Activated CD8-positive, alpha-beta memory T cell treated with anti-CD3 and anti-CD28 coated beads, Interleukin-2, amount 50 U/mL, for 1 hour (primary cell): ENCODE results near the gene ASPG.

Experiments used
- DNase-seq: peaks from one replicate; pipeline ENCODE4 v3.0.0-alpha.2; 2020; ENCODE audit errors: extremely low read depth

Gene ASPG

GRCh38 chr14:104093366-104094055, 8.0 kb downstream of the ASPG start:
- no peak for DNase-seq

GRCh38 chr14:104094056-104094708, 8.7 kb downstream of the ASPG start:
- DNase-seq = no peak

- DNase-seq = no peak
These were observed 9.4 kb downstream of the ASPG start for GRCh38 chr14:104094709-104095425.

GRCh38 chr14:104095426-104096310, 10.2 kb downstream of the ASPG start:
- no peak for DNase-seq

GRCh38 chr14:104096318-104096717, 10.8 kb downstream of the ASPG start:
- DNase-seq = no peak

GRCh38 chr14:104096751-104097700, 11.5 kb downstream of the ASPG start:
- no peak for DNase-seq

GRCh38 chr14:104098272-104099095, 13.0 kb downstream of the ASPG start:
- no peak for DNase-seq

GRCh38 chr14:104099096-104100041, 13.9 kb downstream of the ASPG start:
- no peak for DNase-seq

GRCh38 chr14:104100171-104101085, 14.9 kb downstream of the ASPG start:
- DNase-seq = no peak

GRCh38 chr14:104101086-104101621, 15.7 kb downstream of the ASPG start:
- no peak for DNase-seq

- DNase-seq = no peak
These were observed 16.3 kb downstream of the ASPG start for GRCh38 chr14:104101651-104102281.

- DNase-seq = no peak
These were observed 16.9 kb downstream of the ASPG start for GRCh38 chr14:104102282-104102914.

GRCh38 chr14:104103061-104103445, 17.6 kb downstream of the ASPG start:
- no peak for DNase-seq

- no peak for DNase-seq
These were observed 18.1 kb downstream of the ASPG start for GRCh38 chr14:104103446-104104075.

- DNase-seq = no peak
These were observed 18.8 kb downstream of the ASPG start for GRCh38 chr14:104104076-104104901.
